ENCODE measurements around the gene USP50.

Gene USP50

GRCh38 chr15:50493625-50494024 is 52.8 kb downstream of the USP50 start:
- no peak for DNase-seq (ENCODE audit: low read depth)
- no peak for TF ChIP-seq CTCF (IDR thresholded peaks at IDR 0.05; ENCODE audit: insufficient read depth, low read depth, low read length, missing control alignments)
- no peak overlapping the region for H3K4me3 ChIP-seq (ENCODE audit: low read length)

- no peak overlapping the region for H3K4me3 ChIP-seq (ENCODE audit: low read length)
- no peak for TF ChIP-seq CTCF (IDR thresholded peaks at IDR 0.05; ENCODE audit: insufficient read depth, low read depth, low read length, missing control alignments)
- no peak for DNase-seq (ENCODE audit: low read depth)
Observed at GRCh38 chr15:50487287-50487686, 59.2 kb downstream of the USP50 start.

- TF ChIP-seq CTCF (IDR thresholded peaks at IDR 0.05; ENCODE audit: insufficient read depth, low read depth, low read length, missing control alignments): no peak
- no peak for DNase-seq (ENCODE audit: low read depth)
- H3K4me3 ChIP-seq (ENCODE audit: low read length): no peak overlapping the region
Observed at GRCh38 chr15:50485389-50485788, 61.1 kb downstream of the USP50 start.

- H3K4me3 ChIP-seq (ENCODE audit: low read length): no peak overlapping the region
- DNase-seq (ENCODE audit: low read depth): no peak
- no peak for TF ChIP-seq CTCF (IDR thresholded peaks at IDR 0.05; ENCODE audit: insufficient read depth, low read depth, low read length, missing control alignments)
Observed at GRCh38 chr15:50484781-50485180, 61.7 kb downstream of the USP50 start.

GRCh38 chr15:50476143-50476542 is 70.3 kb downstream of the USP50 start:
- TF ChIP-seq CTCF (IDR thresholded peaks at IDR 0.05; ENCODE audit: insufficient read depth, low read depth, low read length, missing control alignments): no peak
- H3K4me3 ChIP-seq (ENCODE audit: low read length): no peak overlapping the region
- DNase-seq (ENCODE audit: low read depth): peak; percentile 2

- DNase-seq (ENCODE audit: low read depth): no peak
- H3K4me3 ChIP-seq (ENCODE audit: low read length): no peak overlapping the region
Observed at GRCh38 chr15:50471072-50471471, 75.4 kb downstream of the USP50 start.

More at GRCh38 chr15:50471072-50471471, 75.4 kb downstream of the USP50 start:
- TF ChIP-seq CTCF (IDR thresholded peaks at IDR 0.05; ENCODE audit: insufficient read depth, low read depth, low read length, missing control alignments): no peak

All from epithelial cell of esophagus (primary cell).